ENCODE measurements around the gene BCR. TPM values are rescaled to one million over a fixed set of nuclear protein-coding genes. Genes with fewer than 3 reads are reported as not detected.

Gene BCR
- total RNA-seq, 2 experiments from 2014 or later, result 20.6 to 40.2 TPM

- CTCF ChIA-PET, result interaction anchor here (0.9 kb wide), 1 partner anchor 61 kb away, joined by 3 read pairs; no protein-coding TSS in a partner anchor
- H3K27me3 Mint-ChIP-seq, result no peaks in the 10 kb centered on the region
- H3K9me3 Mint-ChIP-seq (ENCODE audit: low read depth), result no peaks in the 10 kb centered on the region
- no peak overlapping the region for H3K27ac Mint-ChIP-seq
- no peak overlapping the region for H3K4me3 Mint-ChIP-seq
- ATAC-seq (no peak), DNase-seq (no peak)
- H3K36me3 Mint-ChIP-seq, result no peaks in the 10 kb centered on the region
- H3K4me1 Mint-ChIP-seq, result peaks cover 60% of the 10 kb centered on the region
These were observed 41.1 kb downstream of the BCR start for GRCh38 chr22:23221351-23221804.

GRCh38 chr22:23222033-23222792 is 41.9 kb downstream of the BCR start:
- no peaks in the 10 kb centered on the region for H3K27me3 Mint-ChIP-seq
- no peak for DNase-seq
- H3K9me3 Mint-ChIP-seq (ENCODE audit: low read depth), result peaks cover under 1% of the 10 kb centered on the region
- no peak for ATAC-seq
- H3K27ac Mint-ChIP-seq, result peak overlapping the region; percentile 39
- no peaks in the 10 kb centered on the region for H3K36me3 Mint-ChIP-seq
- peaks cover 53% of the 10 kb centered on the region for H3K4me1 Mint-ChIP-seq
- CTCF ChIA-PET, result interaction anchor here (0.9 kb wide), 1 partner anchor 60 kb away, joined by 3 read pairs; no protein-coding TSS in a partner anchor
- H3K4me3 Mint-ChIP-seq, result no peak overlapping the region

DNA sequence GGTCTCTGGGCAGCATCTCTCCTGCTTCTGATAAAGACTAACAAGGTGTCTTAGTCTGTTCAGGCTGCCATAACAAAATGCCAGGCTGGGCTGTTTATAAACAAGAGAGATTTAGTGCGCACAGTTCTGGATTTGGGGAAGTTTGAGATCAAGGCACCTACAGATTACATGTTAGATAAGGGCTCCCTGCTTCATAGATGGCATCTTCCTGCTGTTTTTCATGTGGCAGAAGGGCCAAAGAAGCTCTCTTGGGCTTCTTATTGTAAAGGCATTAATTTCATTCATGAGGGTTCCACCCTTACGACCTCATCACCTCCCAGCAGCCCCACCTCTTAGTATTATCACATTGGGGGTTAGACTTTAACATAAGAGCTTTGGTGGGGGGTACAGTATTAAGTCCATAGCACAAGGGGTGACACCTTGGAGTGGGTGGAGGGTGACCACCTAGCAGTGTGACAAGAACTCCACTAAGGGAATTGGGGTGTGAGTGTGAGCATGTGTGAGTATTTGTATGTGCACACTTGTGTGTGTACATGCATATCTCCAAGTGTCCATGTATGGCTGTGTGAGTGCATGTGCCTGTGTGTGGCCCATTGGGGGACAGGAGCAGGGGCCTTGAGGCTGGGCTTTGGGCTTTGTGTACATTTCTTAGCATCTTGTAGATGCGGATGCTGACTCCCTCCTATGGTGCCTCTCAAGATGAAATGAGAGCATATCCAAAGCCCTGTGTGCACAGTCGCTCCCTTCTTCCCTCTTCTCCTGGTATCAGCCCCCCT is 42.7 kb downstream of the BCR start:
- H3K9me3 Mint-ChIP-seq (ENCODE audit: low read depth), result peaks cover 4% of the 10 kb centered on the region
- no peaks in the 10 kb centered on the region for H3K36me3 Mint-ChIP-seq
- H3K4me3 Mint-ChIP-seq, result no peak overlapping the region
- peaks cover 49% of the 10 kb centered on the region for H3K4me1 Mint-ChIP-seq
- CTCF ChIA-PET, result no interaction called here
- H3K27ac Mint-ChIP-seq, result no peak overlapping the region
- no peaks in the 10 kb centered on the region for H3K27me3 Mint-ChIP-seq
- no peak for DNase-seq
- ATAC-seq, result no peak

DNA sequence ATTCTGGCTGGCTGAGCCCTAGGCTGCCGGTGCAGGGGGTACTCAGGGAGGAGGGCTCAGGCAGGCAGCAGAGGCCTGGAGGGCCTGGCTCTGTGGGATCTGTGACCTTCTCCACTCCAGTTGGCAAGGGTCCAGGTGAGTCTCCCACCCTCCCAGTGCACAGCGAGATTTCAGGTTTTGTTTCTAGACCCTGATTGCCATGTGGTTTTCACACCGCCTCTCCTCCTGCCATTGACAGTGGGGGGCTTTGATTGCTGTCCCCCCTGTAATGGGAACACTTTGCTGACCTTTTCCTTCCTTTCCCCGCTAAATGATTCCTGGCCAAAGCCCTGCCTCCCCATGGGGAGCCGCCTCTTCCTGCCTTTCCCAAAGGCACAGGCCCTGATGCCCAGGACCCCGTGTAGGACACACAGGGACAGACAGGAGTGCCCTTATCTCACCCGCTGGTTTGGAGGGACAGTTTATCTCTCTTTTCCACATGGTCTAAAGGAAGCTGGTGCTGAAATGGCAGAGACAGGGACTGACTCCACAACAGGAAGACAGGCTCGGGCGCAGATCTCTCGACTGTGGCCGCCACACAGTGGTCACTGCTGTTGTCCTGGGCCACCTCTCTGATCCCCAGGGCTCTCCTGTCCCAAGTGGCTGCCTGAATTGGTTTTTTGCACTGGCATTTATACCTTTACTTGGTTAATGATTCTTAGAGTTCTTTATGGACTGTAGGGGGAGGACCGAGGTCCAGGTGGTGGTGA is 43.4 kb downstream of the BCR start:
- H3K27me3 Mint-ChIP-seq, result no peaks in the 10 kb centered on the region
- H3K4me3 Mint-ChIP-seq, result no peak overlapping the region
- ATAC-seq, result no peak
- CTCF ChIA-PET, result no interaction called here
- H3K9me3 Mint-ChIP-seq (ENCODE audit: low read depth), result peaks cover 7% of the 10 kb centered on the region
- H3K4me1 Mint-ChIP-seq, result peaks cover 44% of the 10 kb centered on the region
- DNase-seq, result no peak
- no peak overlapping the region for H3K27ac Mint-ChIP-seq
- peaks cover 5% of the 10 kb centered on the region for H3K36me3 Mint-ChIP-seq

DNA sequence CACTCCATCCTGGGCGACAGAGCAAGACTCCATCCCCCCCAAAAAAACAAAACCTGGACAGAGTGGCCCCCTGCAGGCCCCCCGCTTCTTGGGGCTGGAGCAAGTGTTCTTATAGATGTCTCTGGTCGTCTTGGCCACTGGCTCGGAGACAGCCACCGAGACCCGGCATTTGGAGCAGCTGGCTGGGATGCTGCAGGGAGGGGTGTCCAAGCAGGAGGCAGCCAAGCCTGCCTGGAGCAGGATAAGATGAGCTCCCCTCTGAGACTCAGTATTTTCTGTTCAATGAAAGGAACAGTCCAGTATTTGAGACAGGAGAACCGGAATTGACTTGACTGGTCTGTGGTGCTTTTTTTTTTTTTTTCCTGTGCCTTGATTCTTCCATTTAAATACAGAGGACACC is 44.5 kb downstream of the BCR start:
- Mint-ChIP-seq H3K4me1 (peaks cover 33% of the 10 kb centered on the region), H3K27ac (peak overlapping the region; percentile 35), H3K4me3 (no peak overlapping the region), H3K27me3 (no peaks in the 10 kb centered on the region), H3K9me3 (ENCODE audit: low read depth) (peaks cover 10% of the 10 kb centered on the region), H3K36me3 (peaks cover 13% of the 10 kb centered on the region)
- CTCF ChIA-PET, result interaction anchor here (1.0 to 1.2 kb wide), 2 partner anchors 46 to 408 kb away, joined by 3 read pairs; no protein-coding TSS in a partner anchor
- DNase-seq, result no peak
- no peak for ATAC-seq

- H3K27me3 Mint-ChIP-seq, result no peaks in the 10 kb centered on the region
- H3K4me3 Mint-ChIP-seq, result no peak overlapping the region
- CTCF ChIA-PET, result interaction anchor here (0.6 to 1.2 kb wide), 3 partner anchors 47 to 409 kb away, joined by 3 read pairs; no protein-coding TSS in a partner anchor
- DNase-seq (no peak), ATAC-seq (no peak)
- peaks cover 17% of the 10 kb centered on the region for H3K36me3 Mint-ChIP-seq
- H3K9me3 Mint-ChIP-seq (ENCODE audit: low read depth), result peaks cover 14% of the 10 kb centered on the region
- H3K27ac Mint-ChIP-seq, result no peak overlapping the region
- H3K4me1 Mint-ChIP-seq, result peaks cover 28% of the 10 kb centered on the region
These were observed 45.0 kb downstream of the BCR start for GRCh38 chr22:23225337-23225723.

- Mint-ChIP-seq H3K4me3 (no peak overlapping the region), H3K27ac (peak overlapping the region; percentile 58), H3K27me3 (no peaks in the 10 kb centered on the region), H3K36me3 (peaks cover 19% of the 10 kb centered on the region), H3K4me1 (peaks cover 22% of the 10 kb centered on the region), H3K9me3 (ENCODE audit: low read depth) (peaks cover 14% of the 10 kb centered on the region)
- DNase-seq (no peak), ATAC-seq (no peak)
- CTCF ChIA-PET, result interaction anchor here (0.6 to 1.2 kb wide), 4 partner anchors 9 to 97 kb away, joined by 3 to 4 read pairs (median 3); no protein-coding TSS in a partner anchor
These were observed 45.6 kb downstream of the BCR start for GRCh38 chr22:23225724-23226496.

GRCh38 chr22:23226497-23226850 is 46.2 kb downstream of the BCR start:
- peak overlapping the region; percentile 58 for H3K27ac Mint-ChIP-seq
- no peaks in the 10 kb centered on the region for H3K27me3 Mint-ChIP-seq
- CTCF ChIA-PET, result interaction anchor here (0.8 to 1.2 kb wide), 4 partner anchors 10 to 55 kb away, joined by 3 to 4 read pairs (median 3); no protein-coding TSS in a partner anchor
- peaks cover 14% of the 10 kb centered on the region for H3K9me3 Mint-ChIP-seq (ENCODE audit: low read depth)
- DNase-seq (no peak), ATAC-seq (no peak)
- peaks cover 18% of the 10 kb centered on the region for H3K4me1 Mint-ChIP-seq
- H3K4me3 Mint-ChIP-seq, result no peak overlapping the region
- H3K36me3 Mint-ChIP-seq, result peaks cover 19% of the 10 kb centered on the region

GRCh38 chr22:23227380-23227779 is 47.1 kb downstream of the BCR start:
- CTCF ChIA-PET, result interaction anchor here (1.1 to 1.9 kb wide), 3 partner anchors 15 to 54 kb away, joined by 3 to 4 read pairs (median 3); no protein-coding TSS in a partner anchor
- Mint-ChIP-seq H3K27me3 (no peaks in the 10 kb centered on the region), H3K4me1 (peaks cover 13% of the 10 kb centered on the region), H3K4me3 (no peak overlapping the region), H3K27ac (no peak overlapping the region), H3K36me3 (peaks cover 19% of the 10 kb centered on the region), H3K9me3 (ENCODE audit: low read depth) (peaks cover 14% of the 10 kb centered on the region)
- ATAC-seq, result no peak
- DNase-seq, result no peak

- CTCF ChIA-PET, result interaction anchor here (1.9 kb wide), 1 partner anchor 14 kb away, joined by 4 read pairs; no protein-coding TSS in a partner anchor
- ATAC-seq, result no peak
- H3K4me3 Mint-ChIP-seq, result no peak overlapping the region
- DNase-seq, result no peak
- peaks cover 19% of the 10 kb centered on the region for H3K36me3 Mint-ChIP-seq
- peaks cover 20% of the 10 kb centered on the region for H3K4me1 Mint-ChIP-seq
- peaks cover 14% of the 10 kb centered on the region for H3K9me3 Mint-ChIP-seq (ENCODE audit: low read depth)
- H3K27me3 Mint-ChIP-seq, result no peaks in the 10 kb centered on the region
- no peak overlapping the region for H3K27ac Mint-ChIP-seq
These were observed 48.2 kb downstream of the BCR start for GRCh38 chr22:23228503-23228902.

- CTCF ChIA-PET, result interaction anchor here (1.9 kb wide), 1 partner anchor 13 kb away, joined by 4 read pairs; no protein-coding TSS in a partner anchor
- peaks cover 28% of the 10 kb centered on the region for H3K4me1 Mint-ChIP-seq
These were observed 49.3 kb downstream of the BCR start for GRCh38 chr22:23229646-23230045.

GRCh38 chr22:23230348-23231068 is 50.2 kb downstream of the BCR start:
- H3K4me3 Mint-ChIP-seq, result no peak overlapping the region

More at GRCh38 chr22:23229646-23230045, 49.3 kb downstream of the BCR start:
- Mint-ChIP-seq H3K36me3 (peaks cover 20% of the 10 kb centered on the region), H3K27ac (no peak overlapping the region), H3K27me3 (no peaks in the 10 kb centered on the region), H3K9me3 (ENCODE audit: low read depth) (peaks cover 14% of the 10 kb centered on the region), H3K4me3 (no peak overlapping the region)
- DNase-seq (no peak), ATAC-seq (no peak)

More at GRCh38 chr22:23230348-23231068, 50.2 kb downstream of the BCR start:
- Mint-ChIP-seq H3K27ac (no peak overlapping the region), H3K4me1 (peaks cover 26% of the 10 kb centered on the region), H3K36me3 (peaks cover 23% of the 10 kb centered on the region), H3K27me3 (no peaks in the 10 kb centered on the region), H3K9me3 (ENCODE audit: low read depth) (peaks cover 14% of the 10 kb centered on the region)
- no peak for DNase-seq
- CTCF ChIA-PET, result interaction anchor here (1.1 to 1.5 kb wide), 2 partner anchors 51 to 56 kb away, joined by 3 to 6 read pairs; no protein-coding TSS in a partner anchor
- ATAC-seq, result no peak
